ENCODE results near the gene SLC12A7. TPM values are rescaled to one million over a fixed set of nuclear protein-coding genes. Genes with fewer than 3 reads are reported as not detected.

The SLC12A7 gene
- total and polyA plus RNA-seq, 9 of the 15 experiments (the other 6 are each of a cell fraction or from before 2014, with no cell fraction given) = 0.01 to 3.1 (median 0.56) TPM

GRCh38 chr5:1081519-1081918 is 30.3 kb downstream of the SLC12A7 start:
- Histone ChIP-seq H3K4me2 (ENCODE audit: insufficient read depth, low read length) (no peak overlapping the region), H3K9ac (ENCODE audit: insufficient read depth in 1 of 2, low read depth in 2 of 2, low read length in 2 of 2) (no peak overlapping the region), H4K20me1 (replicated peaks; ENCODE audit: control insufficient read depth, insufficient read depth, low read length) (0 out of 2 replicates have a peak, but pooled peaks cover 6% of the 10 kb centered on the region), H3K36me3 (ENCODE audit: control insufficient read depth, insufficient read depth, low read length) (no peaks in the 10 kb centered on the region), H3K79me2 (ENCODE audit: control insufficient read depth, insufficient read depth, low read length) (no peaks in the 10 kb centered on the region), H3K4me3 (no peak overlapping the region), H3K4me1 (replicated peaks in 1 of 2; ENCODE audit: control insufficient read depth in 2 of 2, insufficient read depth in 2 of 2, low read length in 2 of 2) (peaks cover 0 to 53% of the 10 kb centered on the region in 2 experiments; a peak in 2 of 5 replicates), H3K27me3 (ENCODE audit: control insufficient read depth in 2 of 2, insufficient read depth in 2 of 2, low read length in 2 of 2) (peaks cover 3 to 68% of the 10 kb centered on the region in 2 experiments; a peak in 3 of 5 replicates), H3K27ac (ENCODE audit: extremely low read depth, low read depth, low read length) (no peak overlapping the region), H2AFZ (ENCODE audit: low read depth, low read length) (no peak overlapping the region), H3K9me3 (replicated peaks; ENCODE audit: control insufficient read depth, insufficient read depth, low read depth, low read length) (no peaks in the 10 kb centered on the region), H3K9me1 (ENCODE audit: control insufficient read depth, insufficient read depth, low read length) (no peaks in the 10 kb centered on the region)
- no TSS peak for BruUV-seq (replicated peaks)
- ChIA-PET POLR2A (interaction anchor here (0.7 kb wide), 1 partner anchor 16 kb away, joined by 3 read pairs; no protein-coding TSS in a partner anchor), CTCF (ENCODE audit: low intra/inter-chr PET ratio) (no interaction called here)
- intact Hi-C loops (cut with micrococcal nuclease) = no loop called here
- DNase-seq (ENCODE audit: extremely low read depth in 1 of 4, low spot score in 3 of 4) (no peak), ATAC-seq (no peak), FAIRE-seq (no peak)
- in situ Hi-C loops (cut with MboI) = no loop called here
- 49% methylated on average over 24 of the region's 26 CpGs for WGBS (ENCODE audit: insufficient coverage, low coverage, missing lambda C conversion rate)
- TF ChIP-seq ZBTB33 (CRISPR knock-in tag; IDR thresholded peaks at IDR 0.05) (peak; percentile 34; the same call in 1 of the 2 replicates), RREB1 (CRISPR knock-in tag; IDR thresholded peaks at IDR 0.05) (no peak)

Measured in K562 (cell line).